ENCODE measurements around the gene MLLT10. TPM values are rescaled to one million over a fixed set of nuclear protein-coding genes. Genes with fewer than 3 reads are reported as not detected.

Gene MLLT10
- total RNA-seq, 1 donor from 2014 or later = 61.3 TPM

GRCh38 chr10:21497177-21497807 is 36.7 kb upstream of the MLLT10 start:
- Histone ChIP-seq H3K9me3 (ENCODE audit: low read depth) (no peaks in the 10 kb centered on the region), H4K20me1 (ENCODE audit: low read depth) (peaks cover 21% of the 10 kb centered on the region), H3K4me1 (peaks cover 43% of the 10 kb centered on the region), H3K4me3 (peak overlapping the region; percentile 67), H3K27me3 (peaks cover 9% of the 10 kb centered on the region), H3K9ac (peak overlapping the region; percentile 74), H3F3A (ENCODE audit: low read depth) (peaks cover 78% of the 10 kb centered on the region), H3K27ac (peak overlapping the region; percentile 98), H3K79me2 (ENCODE audit: low read depth) (peaks cover 100% of the 10 kb centered on the region), H3K36me3 (no peaks in the 10 kb centered on the region), H2AFZ (replicated peaks) (no peak overlapping the region), H3K4me2 (peak overlapping the region; percentile 89)
- Mint-ChIP-seq H3K27ac (peak overlapping the region; percentile 34), H3K4me3 (peak overlapping the region; percentile 93), H3K27me3 (ENCODE audit: insufficient read depth, low read depth) (peaks cover 2% of the 10 kb centered on the region), H3K4me1 (peaks cover 58% of the 10 kb centered on the region), H3K9me3 (no peaks in the 10 kb centered on the region), H3K36me3 (no peaks in the 10 kb centered on the region)
- peak; percentile 90 for DNase-seq (ENCODE audit: low spot score)
- TF ChIP-seq, protein P1, sequence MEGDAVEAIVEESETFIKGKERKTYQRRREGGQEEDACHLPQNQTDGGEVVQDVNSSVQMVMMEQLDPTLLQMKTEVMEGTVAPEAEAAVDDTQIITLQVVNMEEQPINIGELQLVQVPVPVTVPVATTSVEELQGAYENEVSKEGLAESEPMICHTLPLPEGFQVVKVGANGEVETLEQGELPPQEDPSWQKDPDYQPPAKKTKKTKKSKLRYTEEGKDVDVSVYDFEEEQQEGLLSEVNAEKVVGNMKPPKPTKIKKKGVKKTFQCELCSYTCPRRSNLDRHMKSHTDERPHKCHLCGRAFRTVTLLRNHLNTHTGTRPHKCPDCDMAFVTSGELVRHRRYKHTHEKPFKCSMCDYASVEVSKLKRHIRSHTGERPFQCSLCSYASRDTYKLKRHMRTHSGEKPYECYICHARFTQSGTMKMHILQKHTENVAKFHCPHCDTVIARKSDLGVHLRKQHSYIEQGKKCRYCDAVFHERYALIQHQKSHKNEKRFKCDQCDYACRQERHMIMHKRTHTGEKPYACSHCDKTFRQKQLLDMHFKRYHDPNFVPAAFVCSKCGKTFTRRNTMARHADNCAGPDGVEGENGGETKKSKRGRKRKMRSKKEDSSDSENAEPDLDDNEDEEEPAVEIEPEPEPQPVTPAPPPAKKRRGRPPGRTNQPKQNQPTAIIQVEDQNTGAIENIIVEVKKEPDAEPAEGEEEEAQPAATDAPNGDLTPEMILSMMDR (IDR thresholded peaks at IDR 0.05) = no peak
- TF ChIP-seq EZH2 (IDR thresholded peaks at IDR 0.05) = no peak
- no peak for TF ChIP-seq EZH2phosphoT487 (IDR thresholded peaks at IDR 0.05)

- Histone ChIP-seq H4K20me1 (ENCODE audit: low read depth) (peaks cover 27% of the 10 kb centered on the region), H3K27me3 (peaks cover 9% of the 10 kb centered on the region), H3K4me2 (peak overlapping the region; percentile 89), H3K9me3 (ENCODE audit: low read depth) (no peaks in the 10 kb centered on the region), H3K36me3 (no peaks in the 10 kb centered on the region), H3K27ac (no peak overlapping the region), H3K4me1 (peaks cover 54% of the 10 kb centered on the region), H3K4me3 (peak overlapping the region; percentile 67), H3K79me2 (ENCODE audit: low read depth) (peaks cover 100% of the 10 kb centered on the region), H3K9ac (no peak overlapping the region), H2AFZ (replicated peaks) (no peak overlapping the region), H3F3A (ENCODE audit: low read depth) (peaks cover 80% of the 10 kb centered on the region)
- peaks cover 4% of the 10 kb centered on the region for H3K27me3 Mint-ChIP-seq (ENCODE audit: insufficient read depth, low read depth)
- H3K9me3 Mint-ChIP-seq = no peaks in the 10 kb centered on the region
- H3K4me1 Mint-ChIP-seq = peaks cover 61% of the 10 kb centered on the region
- no peaks in the 10 kb centered on the region for H3K36me3 Mint-ChIP-seq
- TF ChIP-seq EZH2phosphoT487 (IDR thresholded peaks at IDR 0.05) (no peak), EZH2 (IDR thresholded peaks at IDR 0.05) (no peak)
- TF ChIP-seq, protein P1 (IDR thresholded peaks at IDR 0.05) = no peak
- DNase-seq (ENCODE audit: low spot score) = no peak
- H3K4me3 Mint-ChIP-seq = peak overlapping the region; percentile 93
- H3K27ac Mint-ChIP-seq = peak overlapping the region; percentile 51
These were observed 35.7 kb upstream of the MLLT10 start for GRCh38 chr10:21498377-21498776.

DNA sequence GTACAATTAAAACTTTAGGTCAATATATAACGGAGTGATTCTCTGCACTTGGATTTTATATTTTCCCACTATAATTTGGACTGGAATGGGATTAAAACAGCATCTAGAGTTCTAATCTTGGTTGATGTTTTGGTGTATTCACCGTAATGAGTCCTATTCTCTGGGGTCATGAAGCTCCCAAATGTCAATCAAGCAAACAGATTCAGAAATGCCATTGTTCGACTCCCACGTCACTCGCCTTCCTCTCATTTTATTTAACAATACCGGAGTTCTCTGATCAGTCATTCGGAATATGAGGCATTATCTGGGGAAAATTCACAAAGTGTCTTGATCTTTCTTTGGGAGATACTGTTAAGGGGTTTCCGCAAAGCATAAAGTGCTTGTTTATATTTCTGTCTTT is 35.0 kb upstream of the MLLT10 start:
- DNase-seq (ENCODE audit: low spot score) = peak; percentile 59
- peak overlapping the region; percentile 67 for H3K4me3 ChIP-seq
- peak overlapping the region; percentile 98 for H3K27ac Mint-ChIP-seq

More for the DNA sequence above, 35.0 kb upstream of the MLLT10 start:
- H3K79me2 ChIP-seq (ENCODE audit: low read depth) = peaks cover 100% of the 10 kb centered on the region
- H3K9ac ChIP-seq = no peak overlapping the region
- no peak overlapping the region for H3K27ac ChIP-seq
- peak overlapping the region; percentile 89 for H3K4me2 ChIP-seq
- H3K36me3 Mint-ChIP-seq = no peaks in the 10 kb centered on the region
- no peak overlapping the region for H2AFZ ChIP-seq (replicated peaks)
- no peak for TF ChIP-seq EZH2 (IDR thresholded peaks at IDR 0.05)
- TF ChIP-seq EZH2phosphoT487 (IDR thresholded peaks at IDR 0.05) = no peak
- TF ChIP-seq, protein P1 (IDR thresholded peaks at IDR 0.05) = no peak
- H3K36me3 ChIP-seq = no peaks in the 10 kb centered on the region
- H3K4me1 Mint-ChIP-seq = peaks cover 61% of the 10 kb centered on the region
- H3K9me3 ChIP-seq (ENCODE audit: low read depth) = no peaks in the 10 kb centered on the region
- peak overlapping the region; percentile 93 for H3K4me3 Mint-ChIP-seq
- no peaks in the 10 kb centered on the region for H3K9me3 Mint-ChIP-seq
- peaks cover 9% of the 10 kb centered on the region for H3K27me3 ChIP-seq
- peaks cover 60% of the 10 kb centered on the region for H3K4me1 ChIP-seq
- H4K20me1 ChIP-seq (ENCODE audit: low read depth) = peaks cover 33% of the 10 kb centered on the region
- peaks cover 82% of the 10 kb centered on the region for H3F3A ChIP-seq (ENCODE audit: low read depth)
- peaks cover 4% of the 10 kb centered on the region for H3K27me3 Mint-ChIP-seq (ENCODE audit: insufficient read depth, low read depth)

All from neural progenitor cell (in vitro differentiated cells).